Panc1 (cell line): ENCODE results near the gene MFSD12.

ENCODE experiments used
- CTCF ChIP-seq: fragments of 450-650 bp; IDR thresholded peaks from 2 replicates; pipeline ENCODE4 v1.5.1; 2017; ENCODE audit warnings: mild to moderate bottlenecking
- POLR2AphosphoS5 ChIP-seq: IDR thresholded peaks from 2 replicates; pipeline ENCODE4 v1.6.1; 2012; ENCODE audit warnings: mild to moderate bottlenecking, low read depth, low read length, moderate library complexity
- REST ChIP-seq, 2 experiments: IDR thresholded peaks; 2 replicates each; pipeline ENCODE4 v1.6.1; 2011 to 2012; ENCODE audit warnings: low read depth in 2 of 2, control low read depth in 1 of 2, low read length in 1 of 2, mild to moderate bottlenecking in 1 of 2, moderate library complexity in 1 of 2; ENCODE audit not compliant: insufficient read depth in 1 of 2
- SIN3A ChIP-seq: IDR thresholded peaks from 2 replicates; pipeline ENCODE4 v1.6.1; 2012; ENCODE audit warnings: low read depth, mild to moderate bottlenecking, low read length, moderate library complexity, borderline replicate concordance; ENCODE audit not compliant: insufficient read depth
- TCF7L2 ChIP-seq: IDR thresholded peaks from 2 replicates; pipeline ENCODE4 v1.6.1; 2011; ENCODE audit warnings: mild to moderate bottlenecking, low read depth, low read length, inconsistent platforms

DNA sequence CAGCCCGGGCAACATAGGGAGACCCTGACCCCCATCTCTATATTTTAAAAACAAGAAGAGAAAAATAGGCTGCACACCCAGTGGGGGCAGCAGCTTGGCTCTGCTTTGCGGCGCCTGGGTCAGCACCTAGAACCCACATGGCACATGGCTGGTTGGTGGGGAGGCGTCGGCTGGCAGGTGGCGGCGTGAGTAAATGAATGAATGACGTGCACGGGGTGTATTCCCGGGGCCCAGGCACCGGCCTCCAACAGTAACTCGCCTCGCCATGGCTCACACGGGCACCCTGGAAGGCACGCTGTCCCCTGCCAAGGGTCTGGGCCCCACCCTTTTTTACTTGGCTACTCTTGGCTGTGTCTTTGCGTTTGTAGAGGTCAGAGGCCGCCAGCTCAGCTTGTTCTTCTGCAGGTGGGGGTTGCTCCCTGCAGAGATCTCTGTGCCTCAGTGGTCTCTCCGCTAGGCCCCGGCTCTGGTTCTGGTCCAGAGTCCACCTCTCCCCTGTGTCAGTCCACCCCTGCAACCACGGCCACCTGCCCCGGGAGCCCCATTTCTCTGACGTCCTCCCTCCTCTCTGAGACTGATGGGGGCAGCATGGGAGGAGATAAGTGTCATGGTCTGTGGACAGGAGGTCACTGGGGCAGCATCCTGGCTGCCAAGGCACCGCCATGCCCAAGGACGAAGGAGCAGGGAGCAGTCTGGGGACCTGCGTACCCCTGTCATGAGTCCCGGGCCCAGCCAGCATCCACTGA, 45.7 kb downstream of the MFSD12 start:
- no peak for TF ChIP-seq CTCF
- no peak for TF ChIP-seq TCF7L2
- TF ChIP-seq POLR2AphosphoS5, result no peak
- no peak for TF ChIP-seq SIN3A
- no peak for TF ChIP-seq REST (IDR thresholded peaks at IDR 0.05; ENCODE audit: insufficient read depth in 1 of 2, low read depth in 2 of 2, low read length in 1 of 2)
